Measurements from ENCODE around the gene LKAAEAR1.

DNA sequence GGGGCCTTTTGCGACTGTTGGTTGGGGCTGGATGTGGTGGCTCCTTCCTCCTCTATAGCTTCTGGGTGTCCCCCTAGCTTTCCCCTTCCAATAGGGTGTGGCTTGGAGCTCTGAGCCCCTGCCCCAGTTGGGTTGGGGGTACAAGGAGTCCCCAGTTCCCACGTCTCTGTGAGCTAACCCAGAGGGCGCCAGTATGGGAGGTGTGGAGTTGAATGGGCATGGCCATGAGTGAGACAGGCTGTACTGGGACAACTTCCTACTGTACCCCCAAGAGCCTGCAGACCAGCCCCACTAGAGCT is 47.0 kb downstream of the LKAAEAR1 start:
- TF ChIP-seq POLR2AphosphoS5 (IDR thresholded peaks at IDR 0.05; ENCODE audit: low read depth, low read length) (no peak), TAF1 (IDR thresholded peaks at IDR 0.05; ENCODE audit: borderline replicate concordance, insufficient read depth, low read length) (no peak), REST (IDR thresholded peaks at IDR 0.05; ENCODE audit: insufficient read depth in 1 of 2, low read depth in 2 of 2, low read length in 2 of 2) (no peak)

All from PFSK-1 (cell line).